AG09309 (cell line): Measurements from ENCODE around the gene SBNO2.

Experiments used
- DNase-seq: peaks from one replicate; pipeline ENCODE4 v3.0.0-alpha.2; 2010; ENCODE audit warnings: low read depth
- H3K4me3 ChIP-seq: 2 replicates; pipeline ENCODE4 v1.5.1; 2011; ENCODE audit warnings: mild to moderate bottlenecking, low read depth, low read length, moderate library complexity; ENCODE audit not compliant: control insufficient read depth
- TF ChIP-seq, protein P1 (sequence below): IDR thresholded peaks from 2 replicates; pipeline ENCODE4 v1.5.1; 2011; ENCODE audit warnings: mild to moderate bottlenecking, low read depth, low read length, inconsistent platforms; ENCODE audit not compliant: insufficient read depth, control insufficient read depth; ENCODE audit errors: missing control alignments

The SBNO2 gene

DNA sequence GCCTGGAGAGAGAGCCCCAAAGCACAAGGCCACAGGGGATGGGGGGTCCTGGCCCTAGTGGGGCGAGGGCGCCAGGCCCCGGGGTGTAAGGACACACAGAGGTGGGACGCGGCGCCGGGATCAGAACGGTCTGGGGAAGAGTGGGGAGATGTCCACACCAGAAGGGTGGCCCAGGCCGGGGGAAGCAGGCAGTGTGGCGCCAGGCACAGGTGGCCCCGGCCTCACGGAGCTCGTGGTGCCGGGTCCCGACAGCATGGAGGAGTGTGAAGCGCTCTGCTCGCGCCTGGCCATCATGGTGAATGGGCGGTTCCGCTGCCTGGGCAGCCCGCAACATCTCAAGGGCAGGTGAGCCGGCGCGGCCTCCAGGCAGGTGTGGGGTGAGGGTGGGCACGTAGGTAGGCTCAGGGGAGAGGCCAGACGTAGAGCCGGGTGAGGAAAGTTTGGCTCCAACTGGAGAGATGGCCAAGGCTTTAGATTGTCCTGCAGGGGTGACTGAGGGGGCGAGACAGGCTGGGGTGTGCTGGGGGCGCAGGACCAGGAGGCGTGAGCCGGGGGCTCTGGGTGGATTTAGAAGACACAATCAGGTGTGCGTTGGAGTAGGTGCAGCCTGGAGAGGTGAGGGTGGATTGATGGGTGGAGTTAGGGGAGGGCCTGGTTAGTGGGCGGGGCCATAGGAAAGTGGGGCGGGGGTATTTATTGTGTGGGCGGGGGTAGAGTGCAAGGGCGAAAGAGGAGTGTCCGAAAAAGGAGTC is 110.0 kb downstream of the SBNO2 start:
- no peak overlapping the region for H3K4me3 ChIP-seq
- DNase-seq, result no peak
- TF ChIP-seq, protein P1, sequence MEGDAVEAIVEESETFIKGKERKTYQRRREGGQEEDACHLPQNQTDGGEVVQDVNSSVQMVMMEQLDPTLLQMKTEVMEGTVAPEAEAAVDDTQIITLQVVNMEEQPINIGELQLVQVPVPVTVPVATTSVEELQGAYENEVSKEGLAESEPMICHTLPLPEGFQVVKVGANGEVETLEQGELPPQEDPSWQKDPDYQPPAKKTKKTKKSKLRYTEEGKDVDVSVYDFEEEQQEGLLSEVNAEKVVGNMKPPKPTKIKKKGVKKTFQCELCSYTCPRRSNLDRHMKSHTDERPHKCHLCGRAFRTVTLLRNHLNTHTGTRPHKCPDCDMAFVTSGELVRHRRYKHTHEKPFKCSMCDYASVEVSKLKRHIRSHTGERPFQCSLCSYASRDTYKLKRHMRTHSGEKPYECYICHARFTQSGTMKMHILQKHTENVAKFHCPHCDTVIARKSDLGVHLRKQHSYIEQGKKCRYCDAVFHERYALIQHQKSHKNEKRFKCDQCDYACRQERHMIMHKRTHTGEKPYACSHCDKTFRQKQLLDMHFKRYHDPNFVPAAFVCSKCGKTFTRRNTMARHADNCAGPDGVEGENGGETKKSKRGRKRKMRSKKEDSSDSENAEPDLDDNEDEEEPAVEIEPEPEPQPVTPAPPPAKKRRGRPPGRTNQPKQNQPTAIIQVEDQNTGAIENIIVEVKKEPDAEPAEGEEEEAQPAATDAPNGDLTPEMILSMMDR, result no peak

DNA sequence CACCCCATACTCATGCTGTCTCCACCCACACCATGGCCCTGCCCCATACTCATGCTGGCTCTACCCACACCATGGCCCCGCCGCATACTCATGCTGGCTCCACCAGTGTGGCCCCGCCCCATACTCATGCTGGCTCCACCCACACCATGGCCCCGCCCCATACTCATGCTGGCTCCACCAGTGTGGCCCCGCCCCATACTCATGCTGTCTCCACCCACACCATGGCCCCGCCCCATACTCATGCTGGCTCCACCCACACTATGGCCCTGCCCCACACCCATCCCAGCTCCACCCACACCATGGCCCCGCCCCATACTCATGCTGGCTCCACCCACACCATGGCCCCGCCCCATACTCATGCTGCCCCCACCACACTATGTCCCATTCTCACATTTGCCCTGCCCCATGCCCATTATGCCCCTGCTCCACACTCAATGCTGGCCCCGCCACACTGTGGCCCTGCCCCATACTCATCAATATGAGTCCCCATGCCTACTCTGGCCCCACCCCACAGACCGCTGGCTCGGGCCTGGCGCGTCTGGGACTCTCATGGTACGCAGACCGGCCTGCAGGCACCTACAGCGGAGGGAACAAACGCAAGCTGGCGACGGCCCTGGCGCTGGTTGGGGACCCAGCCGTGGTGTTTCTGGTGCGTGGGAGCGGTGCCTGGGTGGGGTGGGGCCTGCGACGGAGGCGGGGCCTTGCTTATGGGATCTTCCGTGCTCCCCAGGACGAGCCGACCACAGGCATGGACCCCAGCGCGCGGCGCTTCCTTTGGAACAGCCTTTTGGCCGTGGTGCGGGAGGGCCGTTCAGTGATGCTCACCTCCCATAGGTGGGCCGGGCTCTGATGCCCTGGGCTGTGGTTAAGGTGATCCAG is 110.8 kb downstream of the SBNO2 start:
- TF ChIP-seq, protein P1, result no peak
- H3K4me3 ChIP-seq, result no peak overlapping the region
- DNase-seq, result no peak

DNA sequence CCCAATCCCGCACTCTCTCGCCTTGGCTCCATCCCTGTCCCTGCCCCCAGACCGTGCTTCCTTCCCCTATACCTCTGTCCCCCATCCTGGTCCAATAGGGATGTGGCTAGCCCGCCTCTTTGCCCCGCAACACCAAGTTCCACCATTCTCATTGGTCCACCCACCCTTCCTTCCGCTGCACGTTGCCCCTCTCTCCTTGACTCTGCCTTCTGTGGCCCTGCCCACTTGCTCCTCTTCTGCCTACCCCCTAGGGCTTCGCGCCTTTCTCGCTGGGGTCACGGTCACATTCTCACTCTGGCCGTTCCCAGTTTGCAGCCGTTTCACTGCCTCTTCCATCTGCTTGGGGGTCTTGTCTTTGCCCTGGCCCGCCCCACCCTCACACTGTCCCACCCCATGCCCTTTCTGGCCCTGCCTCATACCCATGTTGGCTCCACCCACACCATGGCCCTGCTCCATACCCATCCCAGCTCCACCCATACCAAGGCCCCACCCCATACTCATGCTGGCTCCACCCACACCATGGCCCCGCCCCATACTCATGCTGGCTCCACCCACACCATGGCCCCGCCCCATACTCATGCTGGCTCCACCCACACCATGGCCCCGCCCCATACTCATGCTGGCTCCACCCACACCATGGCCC is 111.6 kb downstream of the SBNO2 start:
- TF ChIP-seq, protein P1, result no peak
- no peak for DNase-seq
- no peak overlapping the region for H3K4me3 ChIP-seq

DNA sequence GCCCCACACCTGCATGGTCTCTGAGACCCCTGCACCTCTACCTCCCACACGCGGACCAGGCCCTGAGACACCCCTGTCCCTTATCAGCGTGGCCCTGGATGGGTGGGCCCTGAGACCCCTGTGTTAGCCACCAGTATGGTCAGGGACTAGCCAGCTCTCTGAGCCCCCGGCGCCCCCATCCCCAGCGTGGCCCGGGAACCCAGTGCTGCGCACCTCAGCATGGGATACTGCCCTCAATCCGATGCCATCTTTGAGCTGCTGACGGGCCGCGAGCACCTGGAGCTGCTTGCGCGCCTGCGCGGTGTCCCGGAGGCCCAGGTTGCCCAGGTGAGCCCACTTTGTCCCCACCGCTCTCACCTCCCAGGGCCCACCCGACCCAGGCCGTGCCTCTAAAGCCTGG is 112.1 kb downstream of the SBNO2 start:
- no peak overlapping the region for H3K4me3 ChIP-seq
- no peak for DNase-seq
- TF ChIP-seq, protein P1, result no peak

DNA sequence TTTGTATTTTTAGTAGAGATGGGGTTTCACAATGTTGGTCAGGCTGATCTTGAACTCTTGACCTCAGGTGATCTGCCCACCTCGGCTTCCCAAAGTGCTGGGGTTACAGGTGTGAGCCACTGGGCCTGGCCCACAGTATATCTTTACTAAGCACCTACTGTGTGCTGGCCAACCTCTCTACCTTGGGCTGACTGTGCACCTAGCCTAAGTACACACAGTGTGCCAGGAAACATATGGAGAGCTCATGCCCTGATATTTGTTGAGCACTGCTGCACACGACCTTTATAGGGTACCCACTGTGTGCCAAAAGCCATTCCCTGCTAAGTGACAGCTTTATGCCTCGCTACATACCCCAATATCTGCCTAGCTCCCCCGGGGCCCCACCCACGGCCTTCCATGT is 113.4 kb downstream of the SBNO2 start:
- TF ChIP-seq, protein P1, result no peak
- no peak for DNase-seq
- H3K4me3 ChIP-seq, result no peak overlapping the region

DNA sequence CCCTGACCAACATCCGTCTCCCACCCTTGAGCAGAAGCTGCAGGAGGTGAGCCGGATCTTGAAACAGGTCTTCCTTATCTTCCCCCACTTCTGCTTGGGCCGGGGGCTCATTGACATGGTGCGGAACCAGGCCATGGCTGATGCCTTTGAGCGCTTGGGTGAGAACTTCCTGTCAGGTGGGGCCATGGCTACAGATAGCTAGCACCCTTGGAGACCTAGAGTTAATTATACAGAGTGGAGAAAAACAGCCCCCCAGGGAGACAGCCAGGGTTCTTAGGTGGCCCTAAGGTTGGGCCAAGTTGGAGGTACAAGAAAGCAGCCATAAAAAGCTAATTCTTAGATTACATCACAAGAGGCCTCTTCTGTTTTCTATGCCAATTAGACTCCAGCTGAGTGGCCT is 116.0 kb downstream of the SBNO2 start:
- H3K4me3 ChIP-seq, result no peak overlapping the region
- no peak for DNase-seq
- TF ChIP-seq, protein P1, result no peak
